ENCODE measurements around the gene TMEM144. TPM values are rescaled to one million over a fixed set of nuclear protein-coding genes. Genes with fewer than 3 reads are reported as not detected.

The TMEM144 gene
- total RNA-seq, 3 donors from 2014 or later (not counting 1 experiment from before 2014, with no cell fraction given), result 0.31 to 0.78 TPM; not detected in 1

- TF ChIP-seq, protein P1, sequence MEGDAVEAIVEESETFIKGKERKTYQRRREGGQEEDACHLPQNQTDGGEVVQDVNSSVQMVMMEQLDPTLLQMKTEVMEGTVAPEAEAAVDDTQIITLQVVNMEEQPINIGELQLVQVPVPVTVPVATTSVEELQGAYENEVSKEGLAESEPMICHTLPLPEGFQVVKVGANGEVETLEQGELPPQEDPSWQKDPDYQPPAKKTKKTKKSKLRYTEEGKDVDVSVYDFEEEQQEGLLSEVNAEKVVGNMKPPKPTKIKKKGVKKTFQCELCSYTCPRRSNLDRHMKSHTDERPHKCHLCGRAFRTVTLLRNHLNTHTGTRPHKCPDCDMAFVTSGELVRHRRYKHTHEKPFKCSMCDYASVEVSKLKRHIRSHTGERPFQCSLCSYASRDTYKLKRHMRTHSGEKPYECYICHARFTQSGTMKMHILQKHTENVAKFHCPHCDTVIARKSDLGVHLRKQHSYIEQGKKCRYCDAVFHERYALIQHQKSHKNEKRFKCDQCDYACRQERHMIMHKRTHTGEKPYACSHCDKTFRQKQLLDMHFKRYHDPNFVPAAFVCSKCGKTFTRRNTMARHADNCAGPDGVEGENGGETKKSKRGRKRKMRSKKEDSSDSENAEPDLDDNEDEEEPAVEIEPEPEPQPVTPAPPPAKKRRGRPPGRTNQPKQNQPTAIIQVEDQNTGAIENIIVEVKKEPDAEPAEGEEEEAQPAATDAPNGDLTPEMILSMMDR (IDR thresholded peaks at IDR 0.05), result no peak
- H3K4me3 ChIP-seq (ENCODE audit: low read length), result no peak overlapping the region
- no peaks in the 10 kb centered on the region for H3K9me3 Mint-ChIP-seq
- no peaks in the 10 kb centered on the region for H3K36me3 ChIP-seq (ENCODE audit: control insufficient read depth, insufficient read depth, low read length)
- DNase-seq (no peak), ATAC-seq (no peak)
- no peaks in the 10 kb centered on the region for H3K9me3 ChIP-seq (ENCODE audit: control insufficient read depth, insufficient read depth, low read length)
- no peak overlapping the region for H3K27ac Mint-ChIP-seq
- no peaks in the 10 kb centered on the region for H3K4me1 ChIP-seq (ENCODE audit: control insufficient read depth, insufficient read depth, low read length)
- H3K36me3 Mint-ChIP-seq, result no peaks in the 10 kb centered on the region
- no peak overlapping the region for H3K4me3 Mint-ChIP-seq
- no peaks in the 10 kb centered on the region for H3K27me3 ChIP-seq (ENCODE audit: control insufficient read depth, insufficient read depth, low read length)
- WGBS (ENCODE audit: insufficient coverage), result no CpG with 5 or more reads among the region's 2 CpGs
- intact Hi-C loops (cut with micrococcal nuclease), result no loop called here
- H3K4me1 Mint-ChIP-seq, result no peaks in the 10 kb centered on the region
- no peak overlapping the region for H3K27ac ChIP-seq (ENCODE audit: low read length)
- no peaks in the 10 kb centered on the region for H3K27me3 Mint-ChIP-seq (ENCODE audit: low read depth in 2 of 2)
Measured at GRCh38 chr4:158186815-158187214, 23.5 kb upstream of the TMEM144 start.

GRCh38 chr4:158189422-158189821, 20.9 kb upstream of the TMEM144 start:
- no peak for ATAC-seq

GRCh38 chr4:158190718-158191117, 19.6 kb upstream of the TMEM144 start:
- Mint-ChIP-seq H3K4me3 (no peak overlapping the region), H3K4me1 (no peaks in the 10 kb centered on the region), H3K36me3 (no peaks in the 10 kb centered on the region), H3K27me3 (ENCODE audit: low read depth in 2 of 2) (peaks cover 0 to 4% of the 10 kb centered on the region in 2 donors), H3K27ac (no peak overlapping the region), H3K9me3 (no peaks in the 10 kb centered on the region)
- WGBS (ENCODE audit: insufficient coverage), result 100% methylated on average over 1 of the region's 2 CpGs
- Histone ChIP-seq H3K4me1 (ENCODE audit: control insufficient read depth, insufficient read depth, low read length) (no peaks in the 10 kb centered on the region), H3K4me3 (ENCODE audit: low read length) (no peak overlapping the region), H3K9me3 (ENCODE audit: control insufficient read depth, insufficient read depth, low read length) (no peaks in the 10 kb centered on the region), H3K36me3 (ENCODE audit: control insufficient read depth, insufficient read depth, low read length) (no peaks in the 10 kb centered on the region), H3K27me3 (ENCODE audit: control insufficient read depth, insufficient read depth, low read length) (no peaks in the 10 kb centered on the region), H3K27ac (ENCODE audit: low read length) (no peak overlapping the region)
- no peak for DNase-seq
- intact Hi-C loops (cut with micrococcal nuclease), result no loop called here
- ATAC-seq, result no peak
- TF ChIP-seq, protein P1 (IDR thresholded peaks at IDR 0.05), result no peak

More at GRCh38 chr4:158189422-158189821, 20.9 kb upstream of the TMEM144 start:
- no peaks in the 10 kb centered on the region for H3K4me1 Mint-ChIP-seq
- Histone ChIP-seq H3K36me3 (ENCODE audit: control insufficient read depth, insufficient read depth, low read length) (no peaks in the 10 kb centered on the region), H3K4me3 (ENCODE audit: low read length) (no peak overlapping the region), H3K27me3 (ENCODE audit: control insufficient read depth, insufficient read depth, low read length) (no peaks in the 10 kb centered on the region), H3K27ac (ENCODE audit: low read length) (no peak overlapping the region), H3K4me1 (ENCODE audit: control insufficient read depth, insufficient read depth, low read length) (no peaks in the 10 kb centered on the region), H3K9me3 (ENCODE audit: control insufficient read depth, insufficient read depth, low read length) (no peaks in the 10 kb centered on the region)
- no peaks in the 10 kb centered on the region for H3K27me3 Mint-ChIP-seq (ENCODE audit: low read depth in 2 of 2)
- 92% methylated on average over 1 of the region's 1 CpG for WGBS (ENCODE audit: insufficient coverage)
- H3K27ac Mint-ChIP-seq, result no peak overlapping the region
- DNase-seq, result no peak
- no peaks in the 10 kb centered on the region for H3K36me3 Mint-ChIP-seq
- TF ChIP-seq, protein P1 (IDR thresholded peaks at IDR 0.05), result no peak
- intact Hi-C loops (cut with micrococcal nuclease), result no loop called here
- no peaks in the 10 kb centered on the region for H3K9me3 Mint-ChIP-seq
- no peak overlapping the region for H3K4me3 Mint-ChIP-seq

DNA sequence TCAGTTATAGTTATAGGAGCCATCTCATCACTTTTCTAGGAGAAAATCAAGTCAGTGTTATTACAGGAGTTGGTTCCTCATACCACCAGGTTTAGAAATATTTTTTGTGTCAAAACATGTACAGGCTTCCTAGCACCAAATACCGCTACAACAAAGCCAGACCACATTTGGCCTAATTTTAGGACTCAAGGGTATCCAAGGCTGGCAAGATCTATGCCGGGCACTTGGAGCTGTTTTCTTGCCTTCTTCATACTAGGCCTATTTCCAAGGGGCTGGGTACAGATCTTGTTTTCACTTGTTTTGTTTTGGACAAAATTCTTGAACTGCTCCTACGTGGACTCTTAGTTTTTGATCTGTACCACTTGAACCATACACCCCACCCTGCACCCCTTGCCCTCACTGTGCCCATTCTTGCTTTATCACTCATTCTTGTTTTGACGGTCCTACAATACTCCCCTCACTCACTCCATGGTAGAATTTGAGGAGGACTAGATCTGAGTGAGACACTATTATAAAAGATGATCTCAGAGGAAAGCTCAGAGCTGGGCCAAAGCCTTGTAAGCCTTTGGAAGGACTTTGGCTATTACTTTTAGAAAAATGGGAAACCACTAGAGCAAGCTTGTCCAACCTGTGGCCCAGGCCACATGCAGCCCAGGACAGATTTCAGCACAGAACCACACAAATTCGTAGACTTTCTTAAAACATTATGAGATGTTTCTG, 17.7 kb upstream of the TMEM144 start:
- no peak for ATAC-seq
- peaks cover 0 to 7% of the 10 kb centered on the region in 2 donors for H3K27me3 Mint-ChIP-seq (ENCODE audit: low read depth in 2 of 2)
- Histone ChIP-seq H3K36me3 (ENCODE audit: control insufficient read depth, insufficient read depth, low read length) (no peaks in the 10 kb centered on the region), H3K4me3 (ENCODE audit: low read length) (no peak overlapping the region), H3K27me3 (ENCODE audit: control insufficient read depth, insufficient read depth, low read length) (no peaks in the 10 kb centered on the region), H3K4me1 (ENCODE audit: control insufficient read depth, insufficient read depth, low read length) (no peaks in the 10 kb centered on the region), H3K27ac (ENCODE audit: low read length) (no peak overlapping the region), H3K9me3 (ENCODE audit: control insufficient read depth, insufficient read depth, low read length) (no peaks in the 10 kb centered on the region)
- no peak for DNase-seq
- 77% methylated on average over 4 of the region's 5 CpGs for WGBS (ENCODE audit: insufficient coverage)
- intact Hi-C loops (cut with micrococcal nuclease), result no loop called here
- no peaks in the 10 kb centered on the region for H3K36me3 Mint-ChIP-seq
- H3K9me3 Mint-ChIP-seq, result peaks cover 0 to 2% of the 10 kb centered on the region in 2 donors
- H3K4me3 Mint-ChIP-seq, result no peak overlapping the region
- no peaks in the 10 kb centered on the region for H3K4me1 Mint-ChIP-seq
- H3K27ac Mint-ChIP-seq, result no peak overlapping the region
- TF ChIP-seq, protein P1 (IDR thresholded peaks at IDR 0.05), result no peak
